DMS79 (cell line): ENCODE data around the gene GET3.

Source experiments
- DNase-seq: peaks from one replicate; lab custom pipeline; 2025; lab: John Stamatoyannopoulos, UW

Gene GET3

GRCh38 chr19:12752056-12752781 lies 14.9 kb downstream of the GET3 start:
- DNase-seq, result no peak

GRCh38 chr19:12754465-12755196 lies 17.3 kb downstream of the GET3 start:
- no peak for DNase-seq

GRCh38 chr19:12756150-12756883 lies 19.0 kb downstream of the GET3 start:
- DNase-seq, result no peak

GRCh38 chr19:12757544-12758274 lies 20.4 kb downstream of the GET3 start:
- peak; percentile 58 for DNase-seq

- no peak for DNase-seq
Observed at GRCh38 chr19:12759686-12760085, 22.4 kb downstream of the GET3 start.

- DNase-seq, result no peak
Observed at GRCh38 chr19:12763100-12763499, 25.8 kb downstream of the GET3 start.

- DNase-seq, result no peak
Observed at GRCh38 chr19:12764698-12765097, 27.4 kb downstream of the GET3 start.

- no peak for DNase-seq
Observed at GRCh38 chr19:12766051-12766521, 28.8 kb downstream of the GET3 start.

GRCh38 chr19:12767150-12767549 lies 29.9 kb downstream of the GET3 start:
- no peak for DNase-seq

GRCh38 chr19:12767666-12768065 lies 30.4 kb downstream of the GET3 start:
- DNase-seq, result no peak

GRCh38 chr19:12769689-12770088 lies 32.4 kb downstream of the GET3 start:
- DNase-seq, result no peak

GRCh38 chr19:12770922-12771321 lies 33.6 kb downstream of the GET3 start:
- no peak for DNase-seq

- DNase-seq, result no peak
Observed at GRCh38 chr19:12772323-12772722, 35.0 kb downstream of the GET3 start.

- DNase-seq, result no peak
Observed at GRCh38 chr19:12773571-12773970, 36.3 kb downstream of the GET3 start.

GRCh38 chr19:12774588-12775555 lies 37.6 kb downstream of the GET3 start, which contains the start of gene HOOK2:
TSS of gene HOOK2 (minus strand) at chr19:12775552. CDS start at chr19:12775449, 103 bp downstream.
- peak; percentile 95 for DNase-seq

- DNase-seq, result peak; percentile 66
Observed at GRCh38 chr19:12777217-12778016, 40.1 kb downstream of the GET3 start.

- DNase-seq, result peak; percentile 82
Observed at GRCh38 chr19:12778017-12778904, 41.0 kb downstream of the GET3 start.

- no peak for DNase-seq
Observed at GRCh38 chr19:12778905-12779161, 41.5 kb downstream of the GET3 start.
